ENCODE measurements around the gene CYCS. TPM values are rescaled to one million over a fixed set of nuclear protein-coding genes. Genes with fewer than 3 reads are reported as not detected.
"Not testable (repeated sequence)": the region's sequence is repeated elsewhere in the genome, so short reads cannot be mapped to it uniquely, and the experiment has no call there.

Gene CYCS
- total RNA-seq, 1 experiment from 2014 or later = 224 TPM

GRCh38 chr7:25083201-25083600 is 41.9 kb downstream of the CYCS start (continued):
- TF ChIP-seq, protein P1, sequence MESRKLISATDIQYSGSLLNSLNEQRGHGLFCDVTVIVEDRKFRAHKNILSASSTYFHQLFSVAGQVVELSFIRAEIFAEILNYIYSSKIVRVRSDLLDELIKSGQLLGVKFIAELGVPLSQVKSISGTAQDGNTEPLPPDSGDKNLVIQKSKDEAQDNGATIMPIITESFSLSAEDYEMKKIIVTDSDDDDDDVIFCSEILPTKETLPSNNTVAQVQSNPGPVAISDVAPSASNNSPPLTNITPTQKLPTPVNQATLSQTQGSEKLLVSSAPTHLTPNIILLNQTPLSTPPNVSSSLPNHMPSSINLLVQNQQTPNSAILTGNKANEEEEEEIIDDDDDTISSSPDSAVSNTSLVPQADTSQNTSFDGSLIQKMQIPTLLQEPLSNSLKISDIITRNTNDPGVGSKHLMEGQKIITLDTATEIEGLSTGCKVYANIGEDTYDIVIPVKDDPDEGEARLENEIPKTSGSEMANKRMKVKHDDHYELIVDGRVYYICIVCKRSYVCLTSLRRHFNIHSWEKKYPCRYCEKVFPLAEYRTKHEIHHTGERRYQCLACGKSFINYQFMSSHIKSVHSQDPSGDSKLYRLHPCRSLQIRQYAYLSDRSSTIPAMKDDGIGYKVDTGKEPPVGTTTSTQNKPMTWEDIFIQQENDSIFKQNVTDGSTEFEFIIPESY (IDR thresholded peaks at IDR 0.05; ENCODE audit: extremely low read depth, insufficient replicate concordance, low read length) = no peak
- no peak for TF ChIP-seq ATF3 (IDR thresholded peaks at IDR 0.05)
- TF ChIP-seq CBX3 (IDR thresholded peaks at IDR 0.05; ENCODE audit: low read depth) = no peak
- TF ChIP-seq EGR1 (IDR thresholded peaks at IDR 0.05; ENCODE audit: low read depth) = no peak
- no peak for TF ChIP-seq RAD21 (IDR thresholded peaks at IDR 0.05; ENCODE audit: low read depth)
- TF ChIP-seq SIN3A (IDR thresholded peaks at IDR 0.05; ENCODE audit: low read depth) = no peak
- no peak for TF ChIP-seq SRF (IDR thresholded peaks at IDR 0.05; ENCODE audit: low read depth)
- TF ChIP-seq EZH2phosphoT487 (IDR thresholded peaks at IDR 0.05; ENCODE audit: borderline replicate concordance) = no peak
- TF ChIP-seq ZNF274 (IDR thresholded peaks at IDR 0.05; ENCODE audit: low read depth, low read length) = no peak
- TF ChIP-seq, protein P2, sequence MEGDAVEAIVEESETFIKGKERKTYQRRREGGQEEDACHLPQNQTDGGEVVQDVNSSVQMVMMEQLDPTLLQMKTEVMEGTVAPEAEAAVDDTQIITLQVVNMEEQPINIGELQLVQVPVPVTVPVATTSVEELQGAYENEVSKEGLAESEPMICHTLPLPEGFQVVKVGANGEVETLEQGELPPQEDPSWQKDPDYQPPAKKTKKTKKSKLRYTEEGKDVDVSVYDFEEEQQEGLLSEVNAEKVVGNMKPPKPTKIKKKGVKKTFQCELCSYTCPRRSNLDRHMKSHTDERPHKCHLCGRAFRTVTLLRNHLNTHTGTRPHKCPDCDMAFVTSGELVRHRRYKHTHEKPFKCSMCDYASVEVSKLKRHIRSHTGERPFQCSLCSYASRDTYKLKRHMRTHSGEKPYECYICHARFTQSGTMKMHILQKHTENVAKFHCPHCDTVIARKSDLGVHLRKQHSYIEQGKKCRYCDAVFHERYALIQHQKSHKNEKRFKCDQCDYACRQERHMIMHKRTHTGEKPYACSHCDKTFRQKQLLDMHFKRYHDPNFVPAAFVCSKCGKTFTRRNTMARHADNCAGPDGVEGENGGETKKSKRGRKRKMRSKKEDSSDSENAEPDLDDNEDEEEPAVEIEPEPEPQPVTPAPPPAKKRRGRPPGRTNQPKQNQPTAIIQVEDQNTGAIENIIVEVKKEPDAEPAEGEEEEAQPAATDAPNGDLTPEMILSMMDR (IDR thresholded peaks at IDR 0.05 in 2 of 3, conservative IDR thresholded peaks at IDR 0.05 in 1 of 3; ENCODE audit: borderline replicate concordance in 1 of 3, insufficient read depth in 1 of 3, low read depth in 2 of 3, low read length in 2 of 3) = no peak

DNA sequence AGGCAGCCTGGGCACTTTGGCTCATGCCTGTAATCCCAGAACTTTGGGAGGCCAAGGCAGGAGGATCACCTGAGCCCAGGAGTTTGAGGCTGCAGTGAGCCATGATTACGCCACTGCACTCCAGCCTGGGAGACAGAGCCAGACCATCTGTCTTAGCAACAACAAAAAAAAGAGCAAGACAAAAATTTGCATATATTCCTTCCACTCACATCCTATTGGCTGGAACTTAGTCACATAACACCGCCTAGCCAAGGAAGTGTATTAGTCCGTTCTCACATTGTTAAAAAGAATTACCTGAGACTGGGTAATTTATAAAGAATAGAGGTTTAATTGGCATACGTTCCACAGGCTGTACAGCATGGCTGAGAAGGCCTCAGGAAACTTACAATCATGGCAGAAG is 43.0 kb downstream of the CYCS start:
- DNase-seq (ENCODE audit: low read depth, low spot score); H3K4me2 ChIP-seq (ENCODE audit: low read length); H3K27ac ChIP-seq (ENCODE audit: low read depth, low read length); POLR2A ChIA-PET; BruUV-seq (replicated peaks); H4K20me1 ChIP-seq (ENCODE audit: insufficient read depth); H3K4me3 ChIP-seq (replicated peaks in 1 of 2; ENCODE audit: low read depth in 1 of 2, low read length in 2 of 2); H3K9ac ChIP-seq (ENCODE audit: low read length); H2AFZ ChIP-seq (ENCODE audit: low read depth, low read length, poor library complexity, severe bottlenecking); intact Hi-C loops (cut with micrococcal nuclease); H3K36me3 ChIP-seq (ENCODE audit: control insufficient read depth in 1 of 2, insufficient read depth in 2 of 2, low read length in 2 of 2); H3K79me2 ChIP-seq (ENCODE audit: insufficient read depth, low read length); H3K27me3 ChIP-seq (ENCODE audit: insufficient read depth, low read length); H3K9me2 ChIP-seq (ENCODE audit: insufficient read depth); CTCF ChIA-PET; ATAC-seq; H3K4me1 ChIP-seq (ENCODE audit: control insufficient read depth in 1 of 2, insufficient read depth in 2 of 2, low read length in 2 of 2); H3K9me3 ChIP-seq (ENCODE audit: control insufficient read depth in 1 of 2, insufficient read depth in 1 of 2, low read depth in 1 of 2, low read length in 2 of 2); RAD21 ChIA-PET (ENCODE audit: low non-redundant PET in 1 of 2, low total read pairs in 2 of 2, uncharacterized antibody in 2 of 2, unreplicated experiment in 2 of 2): not testable (repeated sequence)
